SK-N-MC (cell line): ENCODE data around the gene IFNAR1.

Experiments
- EZH2 ChIP-seq: fragments of 200-600 bp; sonication (generic); IDR thresholded peaks from one replicate; pipeline ENCODE4 v1.6.1; 2017; ENCODE audit warnings: antibody characterized with exemption
- FOXP2 ChIP-seq: optimal IDR thresholded peaks from 2 replicates; pipeline ENCODE3; 2011; ENCODE audit warnings: mild to moderate bottlenecking, moderate library complexity; ENCODE audit not compliant: insufficient read depth; ENCODE audit errors: extremely low read length, control extremely low read depth
- POLR2AphosphoS5 ChIP-seq: IDR thresholded peaks from 2 replicates; pipeline ENCODE4 v1.6.1; 2012; ENCODE audit warnings: mild to moderate bottlenecking, low read depth, low read length, borderline replicate concordance

GRCh38 chr21:33406493-33406892 is 81.7 kb downstream of the IFNAR1 start:
- TF ChIP-seq EZH2 (no peak), POLR2AphosphoS5 (no peak), FOXP2 (no peak)
